Measurements from ENCODE around the gene FAM89A. TPM values are rescaled to one million over a fixed set of nuclear protein-coding genes. Genes with fewer than 3 reads are reported as not detected.
"Not testable (repeated sequence)": the region's sequence is repeated elsewhere in the genome, so short reads cannot be mapped to it uniquely, and the experiment has no call there.

The FAM89A gene
- polyA plus RNA-seq, 1 of the 3 experiments (the other 2 are of a cell fraction) = 2.7 TPM

- H3K9me3 ChIP-seq, H3K9me2 ChIP-seq: not testable (repeated sequence)
Measured at GRCh38 chr1:231047529-231047928, 7.5 kb upstream of the FAM89A start.

GRCh38 chr1:231046730-231047395 is 6.8 kb upstream of the FAM89A start:
- Histone ChIP-seq H3K4me1 (ENCODE audit: control insufficient read depth in 1 of 2, insufficient read depth in 2 of 2, low read depth in 1 of 2, low read length in 1 of 2) (no peaks in the 10 kb centered on the region), H3F3A (replicated peaks; ENCODE audit: insufficient read depth) (no peaks in the 10 kb centered on the region), H3K9me2 (no peaks in the 10 kb centered on the region), H3K79me2 (ENCODE audit: insufficient read depth) (no peaks in the 10 kb centered on the region), H3K4me2 (no peak overlapping the region), H3K9ac (no peak overlapping the region), H3K36me3 (replicated peaks in 1 of 2; ENCODE audit: control insufficient read depth in 1 of 2, insufficient read depth in 2 of 2, low read length in 1 of 2) (no peaks in the 10 kb centered on the region), H3K27ac (ENCODE audit: low read depth in 2 of 2, low read length in 1 of 2) (no peak overlapping the region), H3K4me3 (ENCODE audit: low read depth in 2 of 2, low read length in 1 of 2) (no peak overlapping the region), H4K20me1 (ENCODE audit: insufficient read depth) (no peaks in the 10 kb centered on the region), H2AFZ (ENCODE audit: low read depth) (no peak overlapping the region), H3K9me3 (no peaks in the 10 kb centered on the region), H3K27me3 (ENCODE audit: insufficient read depth) (peaks cover 7% of the 10 kb centered on the region)
- POLR2A ChIA-PET = interaction anchor here (0.7 kb wide), 1 partner anchor 33 kb away, joined by 3 read pairs; no protein-coding TSS in a partner anchor
- TF ChIP-seq FOSL2 (IDR thresholded peaks at IDR 0.05; ENCODE audit: borderline replicate concordance, low read depth) (no peak), RXRA (IDR thresholded peaks at IDR 0.05; ENCODE audit: borderline replicate concordance, low read depth) (no peak), TEAD4 (IDR thresholded peaks at IDR 0.05; ENCODE audit: borderline replicate concordance, insufficient read depth) (no peak), RCOR1 (IDR thresholded peaks at IDR 0.05; ENCODE audit: low read length) (no peak), SMC3 (IDR thresholded peaks at IDR 0.05; ENCODE audit: low read depth, low read length) (no peak), REST (IDR thresholded peaks at IDR 0.05; ENCODE audit: low read depth, low read length) (no peak), SIN3A (IDR thresholded peaks at IDR 0.05; ENCODE audit: borderline replicate concordance, low read depth, low read length) (no peak), EP300 (IDR thresholded peaks at IDR 0.05; ENCODE audit: borderline replicate concordance in 1 of 2, low read depth in 1 of 2, low read length in 1 of 2) (no peak), FOXJ3 (CRISPR knock-in tag; IDR thresholded peaks at IDR 0.05) (no peak), GATA2 (CRISPR knock-in tag; IDR thresholded peaks at IDR 0.05) (no peak), EZH2phosphoT487 (IDR thresholded peaks at IDR 0.05; ENCODE audit: borderline replicate concordance, low read depth) (no peak), IRF3 (IDR thresholded peaks at IDR 0.05; ENCODE audit: low read depth, low read length) (no peak), POLR2AphosphoS5 (IDR thresholded peaks at IDR 0.05; ENCODE audit: low read depth, low read length) (no peak)
- TF ChIP-seq, protein P1, sequence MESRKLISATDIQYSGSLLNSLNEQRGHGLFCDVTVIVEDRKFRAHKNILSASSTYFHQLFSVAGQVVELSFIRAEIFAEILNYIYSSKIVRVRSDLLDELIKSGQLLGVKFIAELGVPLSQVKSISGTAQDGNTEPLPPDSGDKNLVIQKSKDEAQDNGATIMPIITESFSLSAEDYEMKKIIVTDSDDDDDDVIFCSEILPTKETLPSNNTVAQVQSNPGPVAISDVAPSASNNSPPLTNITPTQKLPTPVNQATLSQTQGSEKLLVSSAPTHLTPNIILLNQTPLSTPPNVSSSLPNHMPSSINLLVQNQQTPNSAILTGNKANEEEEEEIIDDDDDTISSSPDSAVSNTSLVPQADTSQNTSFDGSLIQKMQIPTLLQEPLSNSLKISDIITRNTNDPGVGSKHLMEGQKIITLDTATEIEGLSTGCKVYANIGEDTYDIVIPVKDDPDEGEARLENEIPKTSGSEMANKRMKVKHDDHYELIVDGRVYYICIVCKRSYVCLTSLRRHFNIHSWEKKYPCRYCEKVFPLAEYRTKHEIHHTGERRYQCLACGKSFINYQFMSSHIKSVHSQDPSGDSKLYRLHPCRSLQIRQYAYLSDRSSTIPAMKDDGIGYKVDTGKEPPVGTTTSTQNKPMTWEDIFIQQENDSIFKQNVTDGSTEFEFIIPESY (IDR thresholded peaks at IDR 0.05; ENCODE audit: borderline replicate concordance, low read depth) = no peak
- DNase-seq = no peak
- CTCF ChIA-PET = interaction anchor here (2.1 kb wide), 1 partner anchor 10 kb away, joined by 4 read pairs; no protein-coding TSS in a partner anchor
- WGBS (ENCODE audit: low lambda C conversion rate) = 3% methylated on average over 2 of the region's 2 CpGs

More at GRCh38 chr1:231047529-231047928, 7.5 kb upstream of the FAM89A start:
- H3K4me3 ChIP-seq (ENCODE audit: low read depth in 2 of 2, low read length in 1 of 2); H3K4me2 ChIP-seq; H2AFZ ChIP-seq (ENCODE audit: low read depth); H3K27me3 ChIP-seq (ENCODE audit: insufficient read depth); H3F3A ChIP-seq (replicated peaks; ENCODE audit: insufficient read depth); DNase-seq; H3K79me2 ChIP-seq (ENCODE audit: insufficient read depth); POLR2A ChIA-PET; H3K9ac ChIP-seq; CTCF ChIA-PET; H3K4me1 ChIP-seq (ENCODE audit: control insufficient read depth in 1 of 2, insufficient read depth in 2 of 2, low read depth in 1 of 2, low read length in 1 of 2); H4K20me1 ChIP-seq (ENCODE audit: insufficient read depth); H3K27ac ChIP-seq (ENCODE audit: low read depth in 2 of 2, low read length in 1 of 2); H3K36me3 ChIP-seq (replicated peaks in 1 of 2; ENCODE audit: control insufficient read depth in 1 of 2, insufficient read depth in 2 of 2, low read length in 1 of 2): not testable (repeated sequence)
